ENCODE data around the gene POP7. TPM values are rescaled to one million over a fixed set of nuclear protein-coding genes. Genes with fewer than 3 reads are reported as not detected.
"Not testable (repeated sequence)": the region's sequence is repeated elsewhere in the genome, so short reads cannot be mapped to it uniquely, and the experiment has no call there.

POP7 gene
- total RNA-seq, 1 experiment from 2014 or later: 61.6 TPM

DNA sequence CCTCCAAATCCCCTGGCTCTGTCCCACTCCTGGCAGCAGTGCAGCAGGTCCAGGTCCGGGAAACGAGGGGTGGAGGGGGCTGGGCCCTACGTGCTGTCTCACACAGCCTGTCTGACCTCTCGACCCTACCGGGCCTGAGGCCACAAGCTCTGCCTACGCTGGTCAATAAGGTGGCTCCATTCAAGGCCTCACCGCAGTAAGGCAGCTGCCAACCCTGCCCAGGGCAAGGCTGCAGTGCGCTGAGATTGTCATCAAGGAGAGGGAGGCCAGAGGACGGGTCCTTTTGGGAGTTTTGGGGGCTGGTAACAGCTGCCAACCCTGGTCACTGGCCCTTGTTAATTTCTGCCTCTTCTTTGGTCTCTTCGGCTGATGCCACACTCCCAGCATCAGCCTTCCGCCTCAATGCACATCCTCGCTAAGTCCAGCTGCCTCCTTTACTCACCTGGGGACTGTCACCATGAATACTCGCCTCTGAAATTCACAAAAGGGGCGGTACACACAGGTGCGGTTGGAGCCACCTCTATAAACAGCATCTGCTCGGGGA, 17.9 kb downstream of the POP7 start:
- no peak for DNase-seq (ENCODE audit: low spot score)

GRCh38 chr7:100724364-100724763, 18.4 kb downstream of the POP7 start:
- DNase-seq (ENCODE audit: low spot score): not testable (repeated sequence)

- DNase-seq (ENCODE audit: low spot score): peak; percentile 40
These were observed 21.3 kb downstream of the POP7 start for GRCh38 chr7:100726996-100727761.

- DNase-seq (ENCODE audit: low spot score): no peak
These were observed 22.3 kb downstream of the POP7 start for GRCh38 chr7:100728196-100728595.

- DNase-seq (ENCODE audit: low spot score): no peak
These were observed 24.3 kb downstream of the POP7 start for GRCh38 chr7:100730136-100730800.

- no peak for DNase-seq (ENCODE audit: low spot score)
These were observed 26.2 kb downstream of the POP7 start for GRCh38 chr7:100731937-100732636.

- no peak for DNase-seq (ENCODE audit: low spot score)
These were observed 29.8 kb downstream of the POP7 start for GRCh38 chr7:100735730-100736129.

GRCh38 chr7:100736671-100737070, 30.8 kb downstream of the POP7 start:
- DNase-seq (ENCODE audit: low spot score): no peak

DNA sequence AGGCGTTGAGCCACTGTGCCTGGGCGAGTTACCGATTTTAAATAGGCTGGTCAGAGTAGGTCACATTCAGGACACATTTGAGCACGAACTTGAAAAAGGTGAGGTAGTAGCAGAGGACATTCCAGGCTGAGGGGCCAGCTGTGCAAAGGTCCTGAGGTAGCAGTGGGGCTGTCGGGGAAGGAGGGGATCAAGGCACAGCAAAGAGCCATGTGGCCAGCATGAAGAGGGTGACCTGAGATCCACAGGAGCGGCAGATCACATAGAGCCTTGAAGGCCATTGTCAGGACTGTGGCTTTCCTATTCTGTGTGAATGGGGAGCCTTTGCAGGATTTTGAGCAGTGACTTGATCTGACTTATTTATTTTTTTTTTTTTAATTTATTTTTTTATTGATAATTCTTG, 34.0 kb downstream of the POP7 start:
- no peak for DNase-seq (ENCODE audit: low spot score)

- DNase-seq (ENCODE audit: low spot score): no peak
These were observed 38.7 kb downstream of the POP7 start for GRCh38 chr7:100744605-100745004.

DNA sequence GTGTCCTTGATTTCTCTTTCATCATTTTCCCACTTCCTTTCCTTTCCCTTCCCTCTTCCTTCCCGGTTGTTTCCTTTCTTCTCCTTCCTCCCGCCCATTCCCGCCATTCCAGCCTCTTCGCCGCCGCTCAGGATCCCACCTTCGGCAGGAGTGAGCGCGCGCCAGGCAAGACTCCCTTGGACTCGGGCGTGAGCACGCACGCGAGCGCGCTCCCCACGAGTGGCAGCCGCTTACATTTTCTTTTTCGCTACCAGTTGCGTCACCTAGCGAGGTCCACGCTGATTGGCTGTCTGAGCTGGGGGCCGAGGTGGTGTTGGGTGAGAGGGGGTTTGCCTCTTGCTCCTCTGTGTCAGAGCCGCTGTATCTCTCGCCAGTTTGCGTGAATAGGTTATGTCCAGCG, 39.3 kb downstream of the POP7 start:
- no peak for DNase-seq (ENCODE audit: low spot score)

DNA sequence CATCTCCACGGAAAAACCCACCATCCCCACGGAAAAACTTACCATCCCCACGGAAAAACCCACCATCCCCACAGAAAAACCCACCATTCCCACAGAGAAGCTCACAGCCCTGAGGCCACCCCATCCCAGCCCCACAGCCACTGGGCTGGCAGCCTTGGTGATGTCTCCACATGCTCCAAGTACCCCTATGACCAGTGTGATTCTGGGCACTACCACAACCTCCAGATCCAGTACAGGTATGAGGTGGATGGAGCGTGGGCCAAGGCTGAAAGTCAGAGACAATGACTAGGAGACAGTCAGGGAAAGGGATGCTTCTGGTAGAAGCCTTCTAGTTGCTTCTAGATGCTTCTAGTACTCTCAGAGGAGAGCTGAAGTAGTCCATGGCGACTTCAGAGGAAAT, 47.1 kb downstream of the POP7 start:
- no peak for DNase-seq (ENCODE audit: low spot score)

GRCh38 chr7:100753750-100754149, 47.8 kb downstream of the POP7 start:
- DNase-seq (ENCODE audit: low spot score): peak; percentile 37

Other genes starting within 250 kb of the POP7 start
- gene SPACDR, start 241.9 kb upstream of the POP7 start, total RNA-seq (2014; rRNA removed; shearing (Covaris generic)): 0.84 and 1.0 TPM in 2 replicates
- 19.4 and 28.2 TPM in 2 replicates for gene TSC22D4, start 226.9 kb upstream of the POP7 start, total RNA-seq (2014; rRNA removed; shearing (Covaris generic))
- gene NYAP1, start 222.2 kb upstream of the POP7 start, total RNA-seq (2014; rRNA removed; shearing (Covaris generic)): not detected in 2 replicates
- 4.9 and 7.6 TPM in 2 replicates for gene AGFG2, start 166.9 kb upstream of the POP7 start, total RNA-seq (2014; rRNA removed; shearing (Covaris generic))
- not detected in 2 replicates for gene SAP25, start 132.2 kb upstream of the POP7 start, total RNA-seq (2014; rRNA removed; shearing (Covaris generic))
- 3.4 TPM in 2 replicates for gene LRCH4, start 120.0 kb upstream of the POP7 start, total RNA-seq (2014; rRNA removed; shearing (Covaris generic))
- gene FBXO24, start 119.8 kb upstream of the POP7 start, total RNA-seq (2014; rRNA removed; shearing (Covaris generic)): 0.15 TPM in 1 of 2 replicates, not detected in the other
- 123 and 180 TPM in 2 replicates for gene PCOLCE, start 103.8 kb upstream of the POP7 start, total RNA-seq (2014; rRNA removed; shearing (Covaris generic))
- gene MOSPD3, start 93.6 kb upstream of the POP7 start, total RNA-seq (2014; rRNA removed; shearing (Covaris generic)): 10.1 and 18.5 TPM in 2 replicates
- 0.25 TPM in 1 of 2 replicates, not detected in the other for gene TFR2, start 64.6 kb upstream of the POP7 start, total RNA-seq (2014; rRNA removed; shearing (Covaris generic))
- gene ACTL6B, start 49.7 kb upstream of the POP7 start, total RNA-seq (2014; rRNA removed; shearing (Covaris generic)): not detected in 2 replicates
- gene GNB2, start 32.4 kb upstream of the POP7 start, total RNA-seq (2014; rRNA removed; shearing (Covaris generic)): 65.0 and 67.1 TPM in 2 replicates
- 2.6 and 4.1 TPM in 2 replicates for gene GIGYF1, start 11.9 kb upstream of the POP7 start, total RNA-seq (2014; rRNA removed; shearing (Covaris generic))
- not detected in 2 replicates for gene EPO, start 14.3 kb downstream of the POP7 start, total RNA-seq (2014; rRNA removed; shearing (Covaris generic))
- not detected in 2 replicates for gene ZAN, start 27.5 kb downstream of the POP7 start, total RNA-seq (2014; rRNA removed; shearing (Covaris generic))
- 29.9 and 37.1 TPM in 2 replicates for gene EPHB4, start 121.4 kb downstream of the POP7 start, total RNA-seq (2014; rRNA removed; shearing (Covaris generic))
- 4.9 and 5.6 TPM in 2 replicates for gene SLC12A9, start 146.6 kb downstream of the POP7 start, total RNA-seq (2014; rRNA removed; shearing (Covaris generic))
- 78.5 and 95.5 TPM in 2 replicates for gene TRIP6, start 161.3 kb downstream of the POP7 start, total RNA-seq (2014; rRNA removed; shearing (Covaris generic))
- 44.3 and 46.8 TPM in 2 replicates for gene SRRT, start 169.0 kb downstream of the POP7 start, total RNA-seq (2014; rRNA removed; shearing (Covaris generic))
- gene UFSP1, start 183.6 kb downstream of the POP7 start, total RNA-seq (2014; rRNA removed; shearing (Covaris generic)): 6.3 and 6.7 TPM in 2 replicates
- 0.15 TPM in 1 of 2 replicates, not detected in the other for gene ACHE, start 189.8 kb downstream of the POP7 start, total RNA-seq (2014; rRNA removed; shearing (Covaris generic))
- gene MUC3A, start 243.4 kb downstream of the POP7 start, total RNA-seq (2014; rRNA removed; shearing (Covaris generic)): not detected in 2 replicates